Muscle of leg (tissue), 11 donors: ENCODE results near the gene PRR29. TPM values are rescaled to one million over a fixed set of nuclear protein-coding genes. Genes with fewer than 3 reads are reported as not detected.
"Not testable (repeated sequence)": the region's sequence is repeated elsewhere in the genome, so short reads cannot be mapped to it uniquely, and the experiment has no call there.

Experiments used
- DNase-seq: peaks from one replicate; pipeline ENCODE4 v3.0.0; 2013
- H3K27ac ChIP-seq: one replicate; pipeline ENCODE4 v1.5.1; 2013; ENCODE audit warnings: mild to moderate bottlenecking, low read length, control low read depth
- H3K27me3 ChIP-seq: one replicate; pipeline ENCODE4 v1.6.1; 2013; ENCODE audit warnings: low read length; ENCODE audit not compliant: control insufficient read depth, insufficient read depth
- H3K36me3 ChIP-seq: one replicate; pipeline ENCODE4 v1.6.1; 2013; ENCODE audit warnings: low read length; ENCODE audit not compliant: control insufficient read depth, insufficient read depth
- H3K4me1 ChIP-seq: one replicate; pipeline ENCODE4 v1.6.1; 2013; ENCODE audit warnings: low read length; ENCODE audit not compliant: control insufficient read depth, insufficient read depth
- H3K4me3 ChIP-seq: one replicate; pipeline ENCODE4 v1.5.1; 2013; ENCODE audit warnings: low read length, control low read depth
- H3K9me3 ChIP-seq: replicated peaks from 2 replicates; pipeline ENCODE4 v1.6.1; 2013; ENCODE audit warnings: low read depth, low read length; ENCODE audit not compliant: control insufficient read depth
- WGBS: methylation state at CpG from one replicate; pipeline ENCODE4 v1.1.5; 2013; ENCODE audit warnings: missing lambda C conversion rate; ENCODE audit not compliant: insufficient coverage; 5-methylcytosine and 5-hydroxymethylcytosine counted together
- polyA plus RNA-seq, 8 donors: library from polyadenylated mRNA; unstranded; fragments of 120-200 nt; gene quantifications; one replicate each; pipeline versions ENCODE4 v1.2.1 to v1.2.3, GENCODE V29; 2013; ENCODE audit warnings: inconsistent platforms in 1 of 8, low replicate concordance in 1 of 8; ENCODE audit not compliant: insufficient read length in 8 of 8, insufficient read depth in 1 of 8
- total RNA-seq: library from RNA; stranded (reverse); fragments of 120-200 nt; gene quantifications from one replicate; pipeline ENCODE4 v1.2.4, GENCODE V29; 2013

Gene PRR29
- total and polyA plus RNA-seq, 9 donors = 0.75 to 4.0 (median 3.0) TPM

DNA sequence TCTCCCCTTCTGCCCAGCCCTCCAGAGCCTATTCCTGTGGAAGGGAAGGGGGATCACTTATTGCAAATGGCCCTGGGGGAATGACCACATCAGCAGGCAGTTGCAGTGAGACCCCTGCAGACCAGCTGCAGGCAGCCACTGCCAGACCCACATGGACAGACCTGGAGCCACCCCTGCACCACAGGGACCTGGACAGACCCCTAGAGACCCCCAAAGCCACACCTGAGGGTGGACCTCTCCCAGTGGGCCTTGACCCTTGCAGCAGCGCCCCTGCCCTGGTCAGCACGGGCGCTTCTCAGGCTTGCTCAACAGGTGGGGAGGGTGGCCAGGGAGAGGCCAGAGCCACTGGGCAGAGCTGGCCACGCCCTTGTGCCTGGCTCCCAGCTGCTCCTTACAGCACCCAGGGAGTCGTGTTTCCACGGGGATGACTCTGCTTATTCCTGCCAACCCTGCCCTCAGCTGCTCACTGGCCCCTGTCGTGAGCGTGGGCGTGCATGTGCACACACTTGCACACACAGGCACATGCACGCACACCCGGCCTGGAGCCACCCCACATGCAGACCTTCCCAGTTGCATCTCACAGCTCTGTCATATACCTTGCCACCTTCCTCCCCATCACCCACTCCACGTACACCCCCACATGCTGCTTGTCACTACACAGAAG is 24.1 kb upstream of the PRR29 start:
- Histone ChIP-seq H3K4me3 (no peak overlapping the region), H3K36me3 (peaks cover 27% of the 10 kb centered on the region), H3K9me3 (no peaks in the 10 kb centered on the region), H3K27ac (peak overlapping the region; percentile 86), H3K27me3 (no peaks in the 10 kb centered on the region), H3K4me1 (peaks cover 58% of the 10 kb centered on the region)
- whole genome bisulfite sequencing = 63% methylated on average over 9 of the region's 12 CpGs
- DNase-seq = peak; percentile 72

DNA sequence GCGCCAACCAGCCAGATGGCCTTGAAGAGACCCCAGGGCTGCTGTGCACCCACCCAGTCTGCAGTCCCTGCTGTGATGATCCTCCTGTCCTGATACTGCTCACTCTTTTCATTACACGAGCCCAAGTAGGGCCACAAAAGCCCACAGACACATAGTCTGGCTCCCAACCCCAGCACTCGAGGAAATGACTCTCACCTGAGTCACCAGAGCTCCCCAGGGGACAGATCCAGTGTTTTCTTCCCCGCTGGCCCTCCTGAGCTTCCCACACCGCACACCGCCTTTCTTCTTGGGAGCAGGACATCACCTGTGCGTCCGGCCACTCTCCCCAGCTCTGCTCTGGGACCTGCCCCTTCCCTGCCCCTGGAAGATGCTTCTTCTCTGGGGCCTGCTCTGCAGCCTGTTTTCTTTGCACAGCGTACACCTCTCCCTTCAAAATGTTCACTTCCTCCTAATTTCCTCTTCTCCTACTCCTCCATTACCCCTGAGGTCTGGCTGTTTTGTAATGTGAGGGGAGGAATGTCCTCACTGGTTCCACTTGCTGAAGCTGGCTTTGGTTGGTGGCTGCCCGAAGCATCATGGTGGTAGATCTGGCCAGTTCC is 23.5 kb upstream of the PRR29 start:
- no peaks in the 10 kb centered on the region for H3K27me3 ChIP-seq
- H3K9me3 ChIP-seq = no peaks in the 10 kb centered on the region
- no peak for DNase-seq
- peak overlapping the region; percentile 86 for H3K27ac ChIP-seq
- peaks cover 64% of the 10 kb centered on the region for H3K4me1 ChIP-seq
- no peak overlapping the region for H3K4me3 ChIP-seq
- WGBS = 64% methylated on average over 9 of the region's 10 CpGs
- peaks cover 24% of the 10 kb centered on the region for H3K36me3 ChIP-seq

DNA sequence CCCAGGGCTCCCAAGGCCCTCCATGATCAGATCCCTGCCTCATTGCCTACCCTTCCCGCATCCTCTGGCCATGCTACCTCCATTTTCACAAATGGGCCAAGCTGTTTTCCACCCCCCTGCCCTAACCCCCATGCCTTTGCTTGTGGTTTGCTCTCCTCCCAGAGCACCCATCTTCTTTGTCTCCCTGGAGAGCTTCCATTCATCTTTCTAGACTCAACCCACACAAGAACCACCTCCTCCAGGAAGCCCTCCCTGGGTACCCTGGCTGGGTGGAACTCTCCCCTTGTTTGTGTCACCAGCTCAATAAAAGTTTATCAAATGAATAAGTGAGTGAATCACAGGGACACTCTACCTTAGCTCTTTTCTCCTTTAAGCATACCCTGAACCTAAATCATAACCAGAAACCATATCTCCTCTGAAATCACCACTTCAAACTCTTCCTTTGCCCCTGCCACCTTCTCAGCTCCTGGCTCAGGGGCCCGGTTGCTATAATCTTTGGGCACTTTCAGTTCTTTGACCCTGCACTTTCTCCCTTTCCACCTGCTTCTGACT is 22.5 kb upstream of the PRR29 start:
- no peaks in the 10 kb centered on the region for H3K27me3 ChIP-seq
- DNase-seq = no peak
- WGBS = 81% methylated on average over 2 of the region's 2 CpGs
- H3K4me3 ChIP-seq = no peak overlapping the region
- peak overlapping the region; percentile 47 for H3K27ac ChIP-seq
- no peaks in the 10 kb centered on the region for H3K9me3 ChIP-seq
- peaks cover 73% of the 10 kb centered on the region for H3K4me1 ChIP-seq
- H3K36me3 ChIP-seq = peaks cover 22% of the 10 kb centered on the region

DNA sequence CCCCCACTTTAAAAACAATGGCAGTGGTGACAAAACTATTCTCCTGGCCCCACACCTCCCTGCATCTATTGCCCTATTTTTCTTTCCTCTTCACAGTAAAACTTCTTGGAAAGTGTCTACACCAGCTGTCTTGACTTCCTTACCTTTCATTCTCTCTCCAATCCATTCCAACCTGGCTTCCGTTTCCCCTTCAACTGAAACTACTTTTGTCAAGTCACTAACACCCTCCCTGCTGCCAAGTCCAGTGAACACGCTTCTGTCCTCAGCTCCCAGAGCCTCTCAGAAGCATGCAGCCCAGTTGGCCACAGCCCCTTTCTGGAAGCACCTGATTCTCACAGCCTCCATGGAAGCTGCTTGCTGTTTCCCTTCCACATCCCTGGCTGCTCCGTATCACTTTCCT is 21.4 kb upstream of the PRR29 start:
- Histone ChIP-seq H3K27ac (no peak overlapping the region), H3K4me1 (peaks cover 78% of the 10 kb centered on the region), H3K9me3 (no peaks in the 10 kb centered on the region), H3K27me3 (no peaks in the 10 kb centered on the region), H3K36me3 (peaks cover 12% of the 10 kb centered on the region), H3K4me3 (no peak overlapping the region)
- no peak for DNase-seq
- 38% methylated on average over 3 of the region's 3 CpGs for WGBS

DNA sequence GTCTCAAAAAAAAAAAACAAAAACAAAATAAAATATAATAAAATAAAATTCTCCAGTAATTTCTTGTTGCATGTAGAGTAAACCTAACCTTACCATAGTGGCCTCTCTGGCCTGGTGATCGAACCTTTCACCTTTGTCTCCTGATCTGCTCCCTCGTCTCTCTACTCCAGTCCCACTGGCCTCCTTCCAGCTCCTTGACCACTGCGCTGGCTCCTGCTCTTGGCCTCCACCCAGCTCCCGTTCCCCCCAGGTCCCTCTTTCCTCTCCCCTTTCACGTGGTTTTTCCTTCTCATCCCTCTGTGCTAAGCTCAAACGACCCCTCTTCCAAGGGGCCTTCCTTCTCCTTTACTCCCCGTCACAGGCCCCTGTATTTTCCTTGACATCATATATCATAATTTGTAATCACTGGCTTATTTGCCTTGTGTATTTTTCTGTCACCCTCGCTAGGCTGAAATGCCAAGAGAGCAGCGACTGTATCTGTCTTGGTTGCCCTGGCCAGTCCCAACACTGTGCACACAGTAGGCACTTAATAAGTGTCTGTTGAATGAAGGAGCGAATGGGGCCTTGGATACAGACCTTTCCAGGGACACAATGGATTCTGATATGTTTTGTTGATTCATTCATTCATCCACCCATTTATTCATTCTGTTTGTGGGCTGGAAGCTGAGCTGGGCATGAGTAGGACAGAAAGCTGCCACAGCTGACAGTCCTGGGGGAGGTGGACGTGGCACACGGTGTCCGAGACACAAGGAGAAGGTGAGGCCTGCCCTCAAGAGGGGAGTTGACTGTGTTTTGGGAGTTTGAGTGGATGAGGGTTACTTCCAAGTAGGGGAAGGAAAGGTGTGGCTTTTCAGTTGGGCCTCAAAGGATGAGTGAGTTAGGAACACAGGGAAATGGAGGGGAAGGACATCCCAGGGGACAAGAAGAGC is 19.6 kb upstream of the PRR29 start:
- H3K27me3 ChIP-seq = no peaks in the 10 kb centered on the region
- DNase-seq = no peak
- 37% methylated on average over 9 of the region's 13 CpGs for WGBS
- H3K4me1 ChIP-seq = peaks cover 86% of the 10 kb centered on the region
- peak overlapping the region; percentile 85 for H3K27ac ChIP-seq
- no peak overlapping the region for H3K4me3 ChIP-seq
- H3K9me3 ChIP-seq = peaks cover 3% of the 10 kb centered on the region
- peaks cover 3% of the 10 kb centered on the region for H3K36me3 ChIP-seq

DNA sequence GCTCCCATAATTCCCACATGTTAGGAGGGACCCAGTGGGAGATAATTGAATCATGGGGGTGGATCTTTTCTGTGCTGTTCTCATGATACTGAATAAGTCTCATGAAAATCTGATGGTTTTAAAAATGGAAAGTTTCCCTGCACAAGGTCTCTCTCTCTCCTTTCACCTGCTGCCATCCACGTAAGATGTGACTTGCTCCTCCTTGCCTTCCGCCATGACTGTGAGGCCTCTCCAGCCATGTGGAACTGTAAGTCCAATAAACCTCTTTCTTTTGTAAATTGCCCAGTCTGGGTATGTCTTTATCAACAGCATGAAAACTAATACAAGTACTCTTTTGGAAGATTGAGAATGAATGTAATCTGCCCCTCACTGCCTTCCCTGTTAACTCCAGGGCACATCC is 15.5 kb upstream of the PRR29 start:
- no CpG with 5 or more reads among the region's 2 CpGs for WGBS
- H3K27me3 ChIP-seq, H3K36me3 ChIP-seq, DNase-seq, H3K4me3 ChIP-seq, H3K9me3 ChIP-seq: not testable (repeated sequence)
- Histone ChIP-seq H3K27ac (peak overlapping the region; percentile 92), H3K4me1 (peaks cover 85% of the 10 kb centered on the region)

DNA sequence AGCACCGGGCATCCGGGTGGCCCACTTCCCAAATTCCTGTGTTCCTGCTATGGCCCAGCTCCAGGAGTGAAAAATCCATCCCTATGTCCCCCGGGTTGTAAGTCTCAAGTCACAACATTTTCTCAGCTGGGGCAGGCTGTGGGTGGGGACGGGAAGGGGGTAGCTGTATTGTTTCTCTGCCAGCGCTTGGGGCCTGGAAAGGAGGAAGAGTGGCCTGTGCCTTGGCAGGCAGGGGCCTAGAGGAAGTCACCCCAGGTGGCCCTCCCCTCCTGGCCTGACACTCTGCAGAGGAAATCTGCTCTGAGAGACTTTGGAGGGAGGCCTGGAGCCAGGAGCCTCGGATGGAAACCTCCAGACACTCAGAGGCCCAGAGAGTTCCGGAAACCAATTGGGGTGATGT is 14.8 kb upstream of the PRR29 start:
- 41% methylated on average over 4 of the region's 7 CpGs for WGBS
- no peak overlapping the region for H3K4me3 ChIP-seq
- DNase-seq = peak; percentile 72
- H3K36me3 ChIP-seq = peaks cover 3% of the 10 kb centered on the region
- H3K27me3 ChIP-seq = no peaks in the 10 kb centered on the region
- peaks cover 87% of the 10 kb centered on the region for H3K4me1 ChIP-seq
- peaks cover 3% of the 10 kb centered on the region for H3K9me3 ChIP-seq
- H3K27ac ChIP-seq = peak overlapping the region; percentile 92

DNA sequence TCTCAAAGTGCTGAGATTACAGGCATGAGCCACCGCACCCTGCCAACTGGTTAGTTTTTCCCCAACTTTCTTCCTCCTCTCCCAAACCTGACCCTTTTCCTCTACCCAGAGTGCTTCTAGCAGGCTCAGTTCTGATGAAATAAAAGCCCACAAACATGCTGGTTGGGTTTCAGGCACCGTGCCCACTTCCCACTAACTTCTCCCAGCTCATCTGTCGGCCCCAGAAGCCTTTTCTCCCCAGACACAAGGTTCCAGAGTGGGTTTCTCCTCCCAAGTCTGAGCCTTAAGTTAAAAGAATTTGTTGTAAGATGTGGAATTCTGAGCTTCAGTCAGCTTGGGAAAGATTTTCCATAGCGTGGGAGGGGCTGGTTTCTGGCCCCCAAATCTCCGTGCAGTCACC is 13.9 kb upstream of the PRR29 start:
- Histone ChIP-seq H3K9me3 (peaks cover 3% of the 10 kb centered on the region), H3K4me3 (no peak overlapping the region), H3K4me1 (peaks cover 83% of the 10 kb centered on the region), H3K27me3 (no peaks in the 10 kb centered on the region), H3K36me3 (no peaks in the 10 kb centered on the region), H3K27ac (peak overlapping the region; percentile 92)
- 74% methylated on average over 3 of the region's 5 CpGs for WGBS
- DNase-seq = no peak

DNA sequence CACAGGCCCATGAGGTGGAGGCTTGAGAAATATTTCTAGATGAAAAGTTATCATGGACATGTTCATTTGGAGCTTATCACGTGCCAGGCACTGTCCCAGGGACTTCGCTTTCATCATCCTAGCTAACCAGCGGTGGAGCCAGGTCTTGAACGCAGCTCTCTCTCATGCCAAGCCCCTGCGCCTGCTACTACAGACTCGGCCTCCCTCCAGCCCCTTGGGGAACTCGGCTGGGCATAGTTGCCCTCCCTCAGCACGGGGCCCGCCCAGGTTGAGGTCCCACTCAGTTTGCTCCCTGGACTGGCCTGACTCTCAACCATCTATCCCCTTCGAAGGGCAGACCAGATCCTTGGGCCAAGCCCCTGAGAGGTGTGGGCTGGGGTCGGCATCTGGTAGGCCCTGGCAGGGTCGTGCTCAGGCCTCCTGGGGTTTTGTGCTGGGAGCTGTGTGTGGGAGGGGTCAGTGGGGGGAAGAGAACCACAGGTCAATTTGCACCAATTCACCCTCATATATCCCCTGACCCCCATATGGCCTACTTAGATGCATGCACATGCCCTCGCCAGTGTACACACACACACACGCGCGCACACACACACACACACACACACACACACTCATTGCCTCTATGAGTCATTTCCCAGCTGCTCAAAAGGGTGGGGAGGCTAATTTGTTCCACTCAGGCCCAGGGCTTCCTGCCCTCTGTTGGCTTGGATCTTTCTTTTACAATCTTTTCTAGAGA is 13.3 kb upstream of the PRR29 start:
- peak overlapping the region; percentile 94 for H3K27ac ChIP-seq
- WGBS = 72% methylated on average over 10 of the region's 16 CpGs
- H3K4me1 ChIP-seq = peaks cover 83% of the 10 kb centered on the region
- H3K36me3 ChIP-seq = no peaks in the 10 kb centered on the region
- peaks cover 3% of the 10 kb centered on the region for H3K9me3 ChIP-seq
- peak; percentile 86 for DNase-seq
- H3K27me3 ChIP-seq = no peaks in the 10 kb centered on the region
- H3K4me3 ChIP-seq = no peak overlapping the region
